ENCODE results near the gene SCAI. TPM values are rescaled to one million over a fixed set of nuclear protein-coding genes. Genes with fewer than 3 reads are reported as not detected.
A peak's percentile ranks its signal among the peaks of the same experiment; 100 is the strongest.
"Not testable (repeated sequence)": the region's sequence is repeated elsewhere in the genome, so short reads cannot be mapped to it uniquely, and the experiment has no call there.

Gene SCAI
- total RNA-seq, 1 donor from 2014 or later = 5.4 TPM

- TF ChIP-seq CTCF (IDR thresholded peaks at IDR 0.05) = no peak
- Mint-ChIP-seq H3K4me1 (ENCODE audit: low read depth) (peaks cover 44% of the 10 kb centered on the region), H3K27ac (ENCODE audit: unreplicated experiment) (peak overlapping the region; percentile 75), H3K36me3 (ENCODE audit: low read depth) (peaks cover 11% of the 10 kb centered on the region), H3K27me3 (ENCODE audit: low read depth) (no peaks in the 10 kb centered on the region), H3K9me3 (ENCODE audit: low read depth) (no peaks in the 10 kb centered on the region), H3K4me3 (ENCODE audit: unreplicated experiment) (no peak overlapping the region)
- no peak for DNase-seq (ENCODE audit: low spot score)
Observed at GRCh38 chr9:125172031-125172755, 28.9 kb upstream of the SCAI start.

GRCh38 chr9:125169895-125170294 is 26.6 kb upstream of the SCAI start:
- Mint-ChIP-seq H3K36me3 (ENCODE audit: low read depth) (peaks cover 9% of the 10 kb centered on the region), H3K4me3 (ENCODE audit: unreplicated experiment) (no peak overlapping the region), H3K27me3 (ENCODE audit: low read depth) (no peaks in the 10 kb centered on the region), H3K9me3 (ENCODE audit: low read depth) (no peaks in the 10 kb centered on the region), H3K27ac (ENCODE audit: unreplicated experiment) (no peak overlapping the region), H3K4me1 (ENCODE audit: low read depth) (peaks cover 60% of the 10 kb centered on the region)
- no peak for DNase-seq (ENCODE audit: low spot score)
- no peak for TF ChIP-seq CTCF (IDR thresholded peaks at IDR 0.05)

GRCh38 chr9:125166762-125167161 is 23.4 kb upstream of the SCAI start:
- no peak overlapping the region for H3K4me3 Mint-ChIP-seq (ENCODE audit: unreplicated experiment)
- H3K4me1 Mint-ChIP-seq (ENCODE audit: low read depth) = peaks cover 46% of the 10 kb centered on the region
- H3K27me3 Mint-ChIP-seq (ENCODE audit: low read depth) = no peaks in the 10 kb centered on the region
- DNase-seq (ENCODE audit: low spot score) = no peak
- H3K27ac Mint-ChIP-seq (ENCODE audit: unreplicated experiment) = peak overlapping the region; percentile 88
- no peak for TF ChIP-seq CTCF (IDR thresholded peaks at IDR 0.05)
- peaks cover 9% of the 10 kb centered on the region for H3K36me3 Mint-ChIP-seq (ENCODE audit: low read depth)
- no peaks in the 10 kb centered on the region for H3K9me3 Mint-ChIP-seq (ENCODE audit: low read depth)

GRCh38 chr9:125162891-125163290 is 19.6 kb upstream of the SCAI start:
- peak overlapping the region; percentile 2 for H3K27ac Mint-ChIP-seq (ENCODE audit: unreplicated experiment)
- not testable (repeated sequence) for H3K27me3 Mint-ChIP-seq (ENCODE audit: low read depth); H3K36me3 Mint-ChIP-seq (ENCODE audit: low read depth); DNase-seq (ENCODE audit: low spot score); H3K4me3 Mint-ChIP-seq (ENCODE audit: unreplicated experiment); H3K9me3 Mint-ChIP-seq (ENCODE audit: low read depth)
- H3K4me1 Mint-ChIP-seq (ENCODE audit: low read depth) = peaks cover 37% of the 10 kb centered on the region

- Mint-ChIP-seq H3K4me3 (ENCODE audit: unreplicated experiment) (no peak overlapping the region), H3K36me3 (ENCODE audit: low read depth) (no peaks in the 10 kb centered on the region)
Observed at GRCh38 chr9:125161284-125161918, 18.1 kb upstream of the SCAI start.

More at GRCh38 chr9:125161284-125161918, 18.1 kb upstream of the SCAI start:
- no peaks in the 10 kb centered on the region for H3K27me3 Mint-ChIP-seq (ENCODE audit: low read depth)
- H3K9me3 Mint-ChIP-seq (ENCODE audit: low read depth) = no peaks in the 10 kb centered on the region
- TF ChIP-seq CTCF (IDR thresholded peaks at IDR 0.05) = no peak
- DNase-seq (ENCODE audit: low spot score) = no peak
- H3K27ac Mint-ChIP-seq (ENCODE audit: unreplicated experiment) = peak overlapping the region; percentile 91
- H3K4me1 Mint-ChIP-seq (ENCODE audit: low read depth) = peaks cover 32% of the 10 kb centered on the region

Measured in chondrocyte (in vitro differentiated cells).